ENCODE results near the gene HS6ST1. TPM values are rescaled to one million over a fixed set of nuclear protein-coding genes. Genes with fewer than 3 reads are reported as not detected.

The HS6ST1 gene
- total and polyA plus RNA-seq, 2 of the 4 experiments (the other 2 are of a cell fraction): 29.9 to 36.9 TPM

DNA sequence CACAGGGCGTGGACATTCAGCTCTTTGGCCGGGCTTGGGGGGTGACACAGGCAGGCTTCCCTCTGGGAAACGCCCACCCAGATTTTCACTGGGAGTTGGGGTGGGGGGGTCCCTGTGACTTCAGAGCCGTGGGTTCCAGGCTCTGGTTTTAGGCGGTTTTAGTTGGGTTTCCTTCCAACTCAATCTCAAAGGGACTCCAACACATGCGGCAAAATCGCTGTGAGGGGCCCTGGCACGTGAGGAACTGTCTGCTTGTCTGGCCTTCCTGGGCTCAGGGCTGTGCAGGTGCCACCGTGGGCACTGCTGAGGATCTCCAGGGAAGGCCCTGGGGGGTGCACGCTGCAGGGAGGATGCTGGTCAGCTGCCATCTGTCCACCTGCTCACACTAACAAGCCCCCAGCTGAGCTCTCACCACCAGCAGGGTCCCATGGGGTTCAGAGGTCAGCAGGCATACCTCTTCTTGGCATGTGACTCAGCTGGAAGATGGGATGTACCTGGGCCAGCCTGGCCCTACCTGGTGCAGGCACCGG lies 11.7 kb downstream of the HS6ST1 start:
- Histone ChIP-seq H3K36me3 (ENCODE audit: control insufficient read depth, insufficient read depth, low read length) (peaks cover 50% of the 10 kb centered on the region), H2AK5ac (ENCODE audit: low read depth, low read length) (peak overlapping the region; percentile 96), H2AK9ac (replicated peaks; ENCODE audit: low read depth, low read length, poor library complexity) (peak overlapping the region; percentile 44), H3K4me2 (ENCODE audit: low read depth, low read length) (peak overlapping the region; percentile 3; the same call in 1 of the 2 replicates), H3K9ac (ENCODE audit: low read depth, low read length) (peak overlapping the region; percentile 28), H2BK120ac (ENCODE audit: low read depth, low read length) (peak overlapping the region; percentile 93), H3K27ac (ENCODE audit: insufficient read depth, low read length) (peak overlapping the region; percentile 93), H2BK20ac (ENCODE audit: low read depth, low read length) (peak overlapping the region; percentile 58), H3K9me1 (ENCODE audit: insufficient read depth, low read length) (peaks cover 60% of the 10 kb centered on the region), H4K20me1 (ENCODE audit: insufficient read depth, low read length) (peaks cover 76% of the 10 kb centered on the region), H4K5ac (ENCODE audit: low read depth, low read length) (peak overlapping the region; percentile 89), H2AFZ (replicated peaks; ENCODE audit: low read length, poor library complexity) (peak overlapping the region; percentile 53), H2BK15ac (ENCODE audit: low read depth, low read length) (peak overlapping the region; percentile 16; the same call in 2 of the 3 replicates), H3K79me1 (ENCODE audit: low read depth in 1 of 2, low read length in 2 of 2) (peaks cover 37 to 94% of the 10 kb centered on the region in 2 experiments), H3K4me3 (ENCODE audit: insufficient read depth, low read depth, low read length) (no peak overlapping the region), H3K4ac (ENCODE audit: low read depth, low read length) (peak overlapping the region; percentile 86), H3K27me3 (ENCODE audit: control insufficient read depth, insufficient read depth, low read length) (no peaks in the 10 kb centered on the region), H3K4me1 (ENCODE audit: control insufficient read depth, insufficient read depth, low read length) (peaks cover 83% of the 10 kb centered on the region), H3K14ac (replicated peaks; ENCODE audit: low read depth, low read length) (peak overlapping the region; percentile 48; the same call in 1 of the 2 replicates), H3K18ac (ENCODE audit: low read depth, low read length) (peak overlapping the region; percentile 83), H4K91ac (ENCODE audit: insufficient read depth, low read depth, low read length) (peak overlapping the region; percentile 97), H3K56ac (ENCODE audit: extremely low read depth, insufficient read depth, low read length) (no peak overlapping the region), H3K9me3 (ENCODE audit: control insufficient read depth, insufficient read depth, low read length) (no peaks in the 10 kb centered on the region), H4K8ac (ENCODE audit: low read depth in 2 of 2, low read length in 2 of 2) (peak overlapping the region; percentile 53 to 67; a peak in 3 of 4 replicates), H2BK5ac (ENCODE audit: low read depth, low read length, poor library complexity, severe bottlenecking) (peak overlapping the region; percentile 96), H3K23ac (ENCODE audit: low read depth, low read length) (peak overlapping the region; percentile 25)
- dilution Hi-C loops (cut with HindIII; ENCODE audit: low sequenced_read_pairs, unreplicated experiment) (no loop called here), intact Hi-C loops (cut with micrococcal nuclease) (loop anchor here (1.0 to 2.0 kb wide), 2 partner anchors 70 to 128 kb away; no protein-coding TSS in a partner anchor), in situ Hi-C loops (cut with MboI; ENCODE audit: low sequenced_read_pairs) (loop anchor here (5.0 to 25.0 kb wide), 2 partner anchors 125 to 420 kb away; partner anchors contain the start of gene AMMECR1L)
- ATAC-seq (ENCODE audit: low read depth) (no peak), DNase-seq (no peak)
- no TSS peak for BruUV-seq (replicated peaks)
- POLR2A ChIA-PET (ENCODE audit: unreplicated experiment): interaction anchor here (0.5 kb wide), 1 partner anchor 166 kb away, joined by 4 read pairs; no protein-coding TSS in a partner anchor
- 0 out of 2 replicates have a peak, but pooled peaks have one; percentile 17 for TF ChIP-seq POLR2A (IDR thresholded peaks at IDR 0.05; ENCODE audit: low read depth, low read length)
- TF ChIP-seq RFX5 (IDR thresholded peaks at IDR 0.05; ENCODE audit: low read depth, low read length): no peak
- CTCF ChIA-PET: interaction anchor here (0.7 to 1.8 kb wide), 2 partner anchors 10 to 135 kb away, joined by 4 to 5 read pairs; no protein-coding TSS in a partner anchor
- 64% methylated on average over 4 of the region's 11 CpGs; no CpG with 5 or more reads in 1 of the 2 experiments for WGBS, 2 experiments (ENCODE audit: extremely low coverage in 2 of 2, insufficient read length in 1 of 2)

Data from IMR-90 (cell line).